Neural cell (in vitro differentiated cells): ENCODE measurements around the gene SCART1. TPM values are rescaled to one million over a fixed set of nuclear protein-coding genes. Genes with fewer than 3 reads are reported as not detected.

Experiments
- H2AFZ ChIP-seq: fragments of 200-600, 300-800 bp; sonication (generic), shearing (Covaris generic); 2 replicates; pipeline ENCODE4 v1.6.0; 2014; ENCODE audit warnings: low read depth, mild to moderate bottlenecking, antibody characterized with exemption, low read length, moderate library complexity
- H3F3A ChIP-seq: fragments of 200-600 bp; shearing (Covaris generic); 2 replicates; pipeline ENCODE4 v1.6.1; 2016; ENCODE audit warnings: mild to moderate bottlenecking, moderate library complexity, mixed read lengths, antibody characterized with exemption, low read length; ENCODE audit not compliant: insufficient read depth, poor library complexity, severe bottlenecking
- H3K27ac ChIP-seq: fragments of 200-600, 300-800 bp; sonication (generic), shearing (Covaris generic); 2 replicates; pipeline ENCODE4 v1.5.1; 2014; ENCODE audit warnings: mild to moderate bottlenecking, low read length, moderate library complexity
- H3K27me3 ChIP-seq: fragments of 300-800, 200-600 bp; sonication (generic), shearing (Covaris generic); 2 replicates; pipeline ENCODE4 v1.6.0; 2014; ENCODE audit warnings: mild to moderate bottlenecking, low read depth, low read length, moderate library complexity; ENCODE audit not compliant: insufficient read depth
- H3K36me3 ChIP-seq: fragments of 300-800, 200-600 bp; sonication (generic), shearing (Covaris generic); 2 replicates; pipeline ENCODE4 v1.5.1; 2014; ENCODE audit warnings: mild to moderate bottlenecking, antibody characterized with exemption, low read length, moderate library complexity; ENCODE audit not compliant: insufficient read depth
- H3K4me2 ChIP-seq: fragments of 300-800, 200-600 bp; sonication (generic), shearing (Covaris generic); 2 replicates; pipeline ENCODE4 v1.6.0; 2014; ENCODE audit warnings: mild to moderate bottlenecking, low read length
- H3K4me3 ChIP-seq: fragments of 300-800, 200-600 bp; sonication (generic), shearing (Covaris generic); 2 replicates; pipeline ENCODE4 v1.5.1; 2014; ENCODE audit warnings: mild to moderate bottlenecking, low read length, moderate library complexity
- H3K79me2 ChIP-seq: fragments of 200-600 bp; shearing (Covaris generic); replicated peaks from 2 replicates; pipeline ENCODE4 v1.6.0; 2014; ENCODE audit warnings: mild to moderate bottlenecking, low read length, moderate library complexity; ENCODE audit not compliant: insufficient read depth
- H3K9ac ChIP-seq: fragments of 300-800, 200-600 bp; sonication (generic), shearing (Covaris generic); 2 replicates; pipeline ENCODE4 v1.6.1; 2016; ENCODE audit warnings: mild to moderate bottlenecking, low read length, mixed read lengths
- H3K9me2 ChIP-seq: fragments of 200-600 bp; shearing (Covaris generic); 2 replicates; pipeline ENCODE4 v1.6.1; 2016; ENCODE audit warnings: mild to moderate bottlenecking, low read length, mixed read lengths; ENCODE audit not compliant: insufficient read depth
- H3K9me3 ChIP-seq: fragments of 200-600, 300-800 bp; sonication (generic), shearing (Covaris generic); 2 replicates; pipeline ENCODE4 v1.6.1; 2016; ENCODE audit warnings: mild to moderate bottlenecking, mixed run types, low read length, moderate library complexity, mixed read lengths
- H4K20me1 ChIP-seq: fragments of 200-600 bp; shearing (Covaris generic); 2 replicates; pipeline ENCODE4 v1.6.1; 2016; ENCODE audit warnings: mild to moderate bottlenecking, mixed run types; ENCODE audit not compliant: insufficient read depth
- EP300 ChIP-seq: fragments of 450-650 bp; conservative IDR thresholded peaks from 2 replicates; pipeline ENCODE4 v1.6.1; 2014; ENCODE audit warnings: antibody characterized with exemption, mild to moderate bottlenecking, moderate library complexity; ENCODE audit not compliant: poor library complexity, severe bottlenecking
- EZH2 ChIP-seq: fragments of 200-600, 300-800 bp; shearing (Covaris generic), sonication (generic); IDR thresholded peaks from 2 replicates; pipeline ENCODE4 v1.6.1; 2014; ENCODE audit warnings: antibody characterized with exemption, low read length, borderline replicate concordance, mild to moderate bottlenecking; ENCODE audit not compliant: insufficient read depth, poor library complexity, severe bottlenecking
- MXI1 ChIP-seq: fragments of 450-650 bp; conservative IDR thresholded peaks from 2 replicates; pipeline ENCODE4 v1.6.1; 2014; ENCODE audit warnings: antibody characterized with exemption, mild to moderate bottlenecking; ENCODE audit not compliant: poor library complexity, severe bottlenecking
- POLR2AphosphoS5 ChIP-seq: IDR thresholded peaks from 2 replicates; pipeline ENCODE4 v1.6.1; 2012
- RAD21 ChIP-seq: fragments of 450-650 bp; conservative IDR thresholded peaks from 2 replicates; pipeline ENCODE4 v1.6.1; 2014; ENCODE audit warnings: antibody characterized with exemption, mild to moderate bottlenecking, moderate library complexity
- SMC3 ChIP-seq: fragments of 450-650 bp; conservative IDR thresholded peaks from 2 replicates; pipeline ENCODE4 v1.6.1; 2014; ENCODE audit warnings: antibody characterized with exemption, mild to moderate bottlenecking, moderate library complexity; ENCODE audit not compliant: poor library complexity
- TAF1 ChIP-seq: IDR thresholded peaks from 2 replicates; pipeline ENCODE4 v1.6.1; 2012; ENCODE audit warnings: low read depth
- polyA plus RNA-seq: library from polyadenylated mRNA; depleted of rRNA; stranded (reverse); fragments of >200 nt; gene quantifications from 2 replicates; pipeline ENCODE4 v1.2.3, GENCODE V29; 2014
- TF ChIP-seq, protein P1 (sequence below): IDR thresholded peaks from 2 replicates; pipeline ENCODE4 v1.6.1; 2012; ENCODE audit warnings: borderline replicate concordance
- TF ChIP-seq, protein P2 (sequence below): fragments of 450-650 bp; IDR thresholded peaks from 2 replicates; pipeline ENCODE4 v1.5.1; 2014; ENCODE audit warnings: antibody characterized with exemption, mild to moderate bottlenecking, moderate library complexity; ENCODE audit not compliant: poor library complexity, severe bottlenecking

SCART1 gene
- polyA plus RNA-seq, 1 donor from 2014 or later, result 4.3 TPM

- Histone ChIP-seq H3K9me2 (no peaks in the 10 kb centered on the region), H3F3A (no peaks in the 10 kb centered on the region), H3K4me2 (no peak overlapping the region), H3K79me2 (no peaks in the 10 kb centered on the region), H3K27me3 (no peaks in the 10 kb centered on the region), H2AFZ (no peak overlapping the region), H3K36me3 (no peaks in the 10 kb centered on the region), H3K27ac (no peak overlapping the region), H4K20me1 (no peaks in the 10 kb centered on the region), H3K4me3 (no peak overlapping the region), H3K9ac (no peak overlapping the region), H3K9me3 (peaks cover 7% of the 10 kb centered on the region)
- TF ChIP-seq POLR2AphosphoS5 (no peak), MXI1 (no peak), TAF1 (no peak), EZH2 (no peak), RAD21 (no peak), EP300 (no peak), SMC3 (no peak)
- TF ChIP-seq, protein P1, sequence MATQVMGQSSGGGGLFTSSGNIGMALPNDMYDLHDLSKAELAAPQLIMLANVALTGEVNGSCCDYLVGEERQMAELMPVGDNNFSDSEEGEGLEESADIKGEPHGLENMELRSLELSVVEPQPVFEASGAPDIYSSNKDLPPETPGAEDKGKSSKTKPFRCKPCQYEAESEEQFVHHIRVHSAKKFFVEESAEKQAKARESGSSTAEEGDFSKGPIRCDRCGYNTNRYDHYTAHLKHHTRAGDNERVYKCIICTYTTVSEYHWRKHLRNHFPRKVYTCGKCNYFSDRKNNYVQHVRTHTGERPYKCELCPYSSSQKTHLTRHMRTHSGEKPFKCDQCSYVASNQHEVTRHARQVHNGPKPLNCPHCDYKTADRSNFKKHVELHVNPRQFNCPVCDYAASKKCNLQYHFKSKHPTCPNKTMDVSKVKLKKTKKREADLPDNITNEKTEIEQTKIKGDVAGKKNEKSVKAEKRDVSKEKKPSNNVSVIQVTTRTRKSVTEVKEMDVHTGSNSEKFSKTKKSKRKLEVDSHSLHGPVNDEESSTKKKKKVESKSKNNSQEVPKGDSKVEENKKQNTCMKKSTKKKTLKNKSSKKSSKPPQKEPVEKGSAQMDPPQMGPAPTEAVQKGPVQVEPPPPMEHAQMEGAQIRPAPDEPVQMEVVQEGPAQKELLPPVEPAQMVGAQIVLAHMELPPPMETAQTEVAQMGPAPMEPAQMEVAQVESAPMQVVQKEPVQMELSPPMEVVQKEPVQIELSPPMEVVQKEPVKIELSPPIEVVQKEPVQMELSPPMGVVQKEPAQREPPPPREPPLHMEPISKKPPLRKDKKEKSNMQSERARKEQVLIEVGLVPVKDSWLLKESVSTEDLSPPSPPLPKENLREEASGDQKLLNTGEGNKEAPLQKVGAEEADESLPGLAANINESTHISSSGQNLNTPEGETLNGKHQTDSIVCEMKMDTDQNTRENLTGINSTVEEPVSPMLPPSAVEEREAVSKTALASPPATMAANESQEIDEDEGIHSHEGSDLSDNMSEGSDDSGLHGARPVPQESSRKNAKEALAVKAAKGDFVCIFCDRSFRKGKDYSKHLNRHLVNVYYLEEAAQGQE, result no peak
- TF ChIP-seq, protein P2, sequence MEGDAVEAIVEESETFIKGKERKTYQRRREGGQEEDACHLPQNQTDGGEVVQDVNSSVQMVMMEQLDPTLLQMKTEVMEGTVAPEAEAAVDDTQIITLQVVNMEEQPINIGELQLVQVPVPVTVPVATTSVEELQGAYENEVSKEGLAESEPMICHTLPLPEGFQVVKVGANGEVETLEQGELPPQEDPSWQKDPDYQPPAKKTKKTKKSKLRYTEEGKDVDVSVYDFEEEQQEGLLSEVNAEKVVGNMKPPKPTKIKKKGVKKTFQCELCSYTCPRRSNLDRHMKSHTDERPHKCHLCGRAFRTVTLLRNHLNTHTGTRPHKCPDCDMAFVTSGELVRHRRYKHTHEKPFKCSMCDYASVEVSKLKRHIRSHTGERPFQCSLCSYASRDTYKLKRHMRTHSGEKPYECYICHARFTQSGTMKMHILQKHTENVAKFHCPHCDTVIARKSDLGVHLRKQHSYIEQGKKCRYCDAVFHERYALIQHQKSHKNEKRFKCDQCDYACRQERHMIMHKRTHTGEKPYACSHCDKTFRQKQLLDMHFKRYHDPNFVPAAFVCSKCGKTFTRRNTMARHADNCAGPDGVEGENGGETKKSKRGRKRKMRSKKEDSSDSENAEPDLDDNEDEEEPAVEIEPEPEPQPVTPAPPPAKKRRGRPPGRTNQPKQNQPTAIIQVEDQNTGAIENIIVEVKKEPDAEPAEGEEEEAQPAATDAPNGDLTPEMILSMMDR, result no peak
These were observed 10.9 kb downstream of the SCART1 start for GRCh38 chr10:133464582-133465031.

GRCh38 chr10:133465191-133465949, 11.6 kb downstream of the SCART1 start:
- Histone ChIP-seq H2AFZ (no peak overlapping the region), H3K9ac (no peak overlapping the region), H3K36me3 (no peaks in the 10 kb centered on the region), H3K4me2 (no peak overlapping the region), H3K27me3 (no peaks in the 10 kb centered on the region), H3K27ac (no peak overlapping the region), H3K9me2 (no peaks in the 10 kb centered on the region), H4K20me1 (no peaks in the 10 kb centered on the region), H3F3A (no peaks in the 10 kb centered on the region), H3K9me3 (peaks cover 7% of the 10 kb centered on the region), H3K4me3 (no peak overlapping the region), H3K79me2 (no peaks in the 10 kb centered on the region)
- TF ChIP-seq MXI1 (no peak), RAD21 (no peak)
